NCI-H2171 treated with DMSO at 0.1 percent for 48 hours (cell line): ENCODE measurements around the gene ZDHHC3.

Source experiments
- DNase-seq: peaks from one replicate; lab custom pipeline; 2025; lab: John Stamatoyannopoulos, UW

ZDHHC3 gene

GRCh38 chr3:44893097-44893496 is 82.9 kb downstream of the ZDHHC3 start:
- no peak for DNase-seq

DNA sequence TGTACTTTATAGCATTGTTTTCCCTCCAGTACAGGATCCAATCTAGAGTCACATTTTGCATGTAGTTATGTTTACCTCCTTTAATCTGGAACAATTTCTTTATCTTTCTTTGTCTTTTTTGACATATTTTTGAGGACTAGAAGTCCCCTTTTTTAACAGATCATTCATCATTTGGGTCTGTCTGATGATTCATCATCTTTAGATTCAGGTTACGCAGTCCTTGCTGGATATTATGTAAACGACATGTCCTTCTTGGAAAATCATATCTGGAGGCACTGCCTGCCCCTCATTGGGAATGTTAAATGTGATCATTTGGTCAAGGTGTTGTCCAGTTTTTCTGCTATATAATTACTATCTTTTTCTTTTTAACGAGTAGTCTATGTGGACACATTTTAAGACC is 83.3 kb downstream of the ZDHHC3 start:
- no peak for DNase-seq

GRCh38 chr3:44890852-44891251 is 85.1 kb downstream of the ZDHHC3 start:
- no peak for DNase-seq

- no peak for DNase-seq
Observed at GRCh38 chr3:44890258-44890657, 85.7 kb downstream of the ZDHHC3 start.

- no peak for DNase-seq
Observed at GRCh38 chr3:44887101-44887500, 88.9 kb downstream of the ZDHHC3 start.

- no peak for DNase-seq
Observed at GRCh38 chr3:44886561-44886960, 89.4 kb downstream of the ZDHHC3 start.

DNA sequence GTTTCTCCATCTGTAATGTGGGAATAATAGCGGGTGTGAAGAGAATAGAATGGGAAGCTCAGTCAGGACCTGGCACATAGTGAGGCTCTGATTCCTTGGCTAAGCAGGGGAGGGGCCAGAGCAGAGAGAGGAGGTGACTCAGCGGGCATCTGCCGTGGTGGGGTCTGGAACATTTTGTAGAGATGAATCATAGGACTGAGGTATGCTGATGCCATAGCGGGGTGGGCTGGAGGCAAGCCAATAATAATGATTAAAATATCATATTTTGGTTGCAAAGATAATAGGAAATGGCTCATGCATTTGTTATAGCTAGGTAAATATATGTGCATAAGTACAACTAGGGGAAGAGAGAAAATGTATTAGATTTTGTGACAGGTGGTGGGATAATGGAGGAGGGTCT is 90.4 kb downstream of the ZDHHC3 start:
- DNase-seq: no peak

GRCh38 chr3:44883999-44884431 is 92.0 kb downstream of the ZDHHC3 start:
- no peak for DNase-seq

GRCh38 chr3:44883213-44883955 is 92.6 kb downstream of the ZDHHC3 start:
- DNase-seq: no peak

DNA sequence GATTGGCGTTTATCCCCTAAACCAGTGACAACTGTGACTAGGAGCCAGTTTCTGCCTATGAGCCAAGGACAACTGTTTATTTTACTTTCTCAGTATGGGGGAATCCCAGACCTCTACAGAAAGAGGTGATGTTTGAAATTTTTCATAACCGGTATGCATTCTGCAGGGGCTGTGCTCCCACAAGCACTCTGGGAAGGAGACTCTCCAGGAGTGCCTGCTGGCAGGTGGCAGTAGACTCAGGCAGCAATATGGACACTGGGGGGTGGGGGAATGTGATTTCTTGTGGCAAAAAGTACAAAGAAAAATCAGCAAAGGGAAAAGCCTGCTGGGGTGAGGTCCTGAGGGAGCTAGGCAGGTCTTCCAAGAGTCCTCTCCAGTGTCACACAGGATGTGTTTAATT is 95.7 kb downstream of the ZDHHC3 start:
- no peak for DNase-seq

GRCh38 chr3:44877333-44877732 is 98.6 kb downstream of the ZDHHC3 start:
- DNase-seq: no peak

DNA sequence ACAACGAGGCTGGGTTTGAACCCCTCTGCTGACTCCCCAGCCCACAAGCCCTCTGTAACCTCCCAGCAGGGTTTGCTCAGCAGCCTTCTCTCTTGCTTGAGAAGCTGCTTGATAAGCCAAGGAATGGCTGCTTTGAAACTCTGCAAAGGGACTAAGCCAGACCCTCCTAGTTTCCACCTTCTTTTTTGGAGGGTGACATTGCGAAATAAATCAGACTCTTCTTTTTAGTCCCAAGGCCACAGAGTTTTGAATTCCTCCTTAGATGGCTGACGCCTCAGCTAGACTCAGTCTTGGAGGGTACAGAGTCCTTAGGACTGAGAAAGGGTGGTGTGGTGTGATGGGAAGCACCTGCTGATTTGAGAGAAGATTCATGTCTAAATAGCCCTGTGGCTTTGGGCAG is 100.4 kb downstream of the ZDHHC3 start:
- no peak for DNase-seq
